ENCODE data around the gene ZKSCAN3.

Gene ZKSCAN3

GRCh38 chr6:28399350-28400121, 49.8 kb downstream of the ZKSCAN3 start, which contains the start of gene ZSCAN12:
Gene ZSCAN12, minus strand, starts transcription at chr6:28399747. Its CDS starts 1,342 bp downstream, at chr6:28398405.
- TF ChIP-seq CTCF (IDR thresholded peaks at IDR 0.05; ENCODE audit: insufficient read depth, low read length, poor library complexity, severe bottlenecking) (no peak), EZH2phosphoT487 (conservative IDR thresholded peaks at IDR 0.05; ENCODE audit: low read length) (0 out of 2 replicates have a peak, but pooled peaks have one; percentile 36)
- Histone ChIP-seq H3K27ac (ENCODE audit: low read depth, low read length) (no peak within 1 kb of the TSS), H3F3A (ENCODE audit: insufficient read depth) (no peaks in the 10 kb centered on the region), H3K27me3 (ENCODE audit: low read length) (no peaks in the 10 kb centered on the region), H3K4me3 (ENCODE audit: insufficient read depth, low read length, poor library complexity, severe bottlenecking) (peak within 1 kb of the TSS; percentile 26), H4K20me1 (ENCODE audit: low read depth, low read length) (no peaks in the 10 kb centered on the region), H3K79me2 (ENCODE audit: insufficient read depth, low read length) (no peaks in the 10 kb centered on the region), H3K4me2 (ENCODE audit: low read depth, low read length, poor library complexity, severe bottlenecking) (peak within 1 kb of the TSS; percentile 30), H3K9me3 (ENCODE audit: insufficient read depth, low read length) (no peaks in the 10 kb centered on the region), H3K9me2 (replicated peaks; ENCODE audit: insufficient read depth, low read length) (no peaks in the 10 kb centered on the region), H2AFZ (ENCODE audit: low read depth, low read length, severe bottlenecking) (no peak within 1 kb of the TSS), H3K9ac (ENCODE audit: low read length) (peak within 1 kb of the TSS; percentile 38; the same call in 1 of the 2 replicates), H3K36me3 (ENCODE audit: low read length) (no peaks in the 10 kb centered on the region)

GRCh38 chr6:28400122-28400451, 50.3 kb downstream of the ZKSCAN3 start:
- Histone ChIP-seq H3K9ac (ENCODE audit: low read length) (no peak overlapping the region), H3K27me3 (ENCODE audit: low read length) (no peaks in the 10 kb centered on the region), H3F3A (ENCODE audit: insufficient read depth) (no peaks in the 10 kb centered on the region), H3K79me2 (ENCODE audit: insufficient read depth, low read length) (no peaks in the 10 kb centered on the region), H3K9me2 (replicated peaks; ENCODE audit: insufficient read depth, low read length) (no peaks in the 10 kb centered on the region), H3K4me3 (ENCODE audit: insufficient read depth, low read length, poor library complexity, severe bottlenecking) (no peak overlapping the region), H3K36me3 (ENCODE audit: low read length) (no peaks in the 10 kb centered on the region), H2AFZ (ENCODE audit: low read depth, low read length, severe bottlenecking) (no peak overlapping the region), H3K27ac (ENCODE audit: low read depth, low read length) (no peak overlapping the region), H4K20me1 (ENCODE audit: low read depth, low read length) (no peaks in the 10 kb centered on the region), H3K9me3 (ENCODE audit: insufficient read depth, low read length) (no peaks in the 10 kb centered on the region), H3K4me2 (ENCODE audit: low read depth, low read length, poor library complexity, severe bottlenecking) (peak overlapping the region; percentile 30)
- TF ChIP-seq EZH2phosphoT487 (conservative IDR thresholded peaks at IDR 0.05; ENCODE audit: low read length): no peak
- no peak for TF ChIP-seq CTCF (IDR thresholded peaks at IDR 0.05; ENCODE audit: insufficient read depth, low read length, poor library complexity, severe bottlenecking)

- H3K9me3 ChIP-seq (ENCODE audit: insufficient read depth, low read length): no peaks in the 10 kb centered on the region
- H3K4me3 ChIP-seq (ENCODE audit: insufficient read depth, low read length, poor library complexity, severe bottlenecking): no peak overlapping the region
- no peak overlapping the region for H2AFZ ChIP-seq (ENCODE audit: low read depth, low read length, severe bottlenecking)
These were observed 51.4 kb downstream of the ZKSCAN3 start for GRCh38 chr6:28401172-28401571.

More at GRCh38 chr6:28401172-28401571, 51.4 kb downstream of the ZKSCAN3 start:
- H3K4me2 ChIP-seq (ENCODE audit: low read depth, low read length, poor library complexity, severe bottlenecking): no peak overlapping the region
- H3K79me2 ChIP-seq (ENCODE audit: insufficient read depth, low read length): no peaks in the 10 kb centered on the region
- H3K9me2 ChIP-seq (replicated peaks; ENCODE audit: insufficient read depth, low read length): no peaks in the 10 kb centered on the region
- H3K27me3 ChIP-seq (ENCODE audit: low read length): no peaks in the 10 kb centered on the region
- TF ChIP-seq EZH2phosphoT487 (conservative IDR thresholded peaks at IDR 0.05; ENCODE audit: low read length) (no peak), CTCF (IDR thresholded peaks at IDR 0.05; ENCODE audit: insufficient read depth, low read length, poor library complexity, severe bottlenecking) (no peak)
- no peaks in the 10 kb centered on the region for H4K20me1 ChIP-seq (ENCODE audit: low read depth, low read length)
- H3K36me3 ChIP-seq (ENCODE audit: low read length): no peaks in the 10 kb centered on the region
- no peak overlapping the region for H3K27ac ChIP-seq (ENCODE audit: low read depth, low read length)
- no peak overlapping the region for H3K9ac ChIP-seq (ENCODE audit: low read length)
- H3F3A ChIP-seq (ENCODE audit: insufficient read depth): no peaks in the 10 kb centered on the region

Data from SU-DHL-6 (cell line).